GM12865 (cell line): ENCODE measurements around the gene ROBO1.

Experiments used
- DNase-seq: peaks from one replicate; pipeline ENCODE4 v3.0.0; 2010; ENCODE audit warnings: low read depth
- H3K4me3 ChIP-seq: 2 replicates; pipeline ENCODE4 v1.5.1; 2011; ENCODE audit warnings: mild to moderate bottlenecking, low read depth, low read length, control low read depth
- CTCF ChIP-seq: IDR thresholded peaks from 2 replicates; pipeline ENCODE4 v1.5.1; 2011; ENCODE audit warnings: low read length, control low read depth, low read depth, inconsistent platforms; ENCODE audit not compliant: insufficient read depth; ENCODE audit errors: missing control alignments

ROBO1 gene

GRCh38 chr3:78979028-78979427, 788.8 kb downstream of the ROBO1 start:
- H3K4me3 ChIP-seq: no peak overlapping the region
- DNase-seq: no peak
- TF ChIP-seq CTCF: no peak

GRCh38 chr3:78978037-78978436, 789.8 kb downstream of the ROBO1 start:
- DNase-seq: peak; percentile 16
- no peak for TF ChIP-seq CTCF
- no peak overlapping the region for H3K4me3 ChIP-seq

- no peak for DNase-seq
- no peak for TF ChIP-seq CTCF
- no peak overlapping the region for H3K4me3 ChIP-seq
Measured at GRCh38 chr3:78977073-78977472, 790.7 kb downstream of the ROBO1 start.

- no peak overlapping the region for H3K4me3 ChIP-seq
- TF ChIP-seq CTCF: no peak
- no peak for DNase-seq
Measured at GRCh38 chr3:78976200-78976599, 791.6 kb downstream of the ROBO1 start.

GRCh38 chr3:78974181-78974790, 793.5 kb downstream of the ROBO1 start:
- TF ChIP-seq CTCF: no peak
- DNase-seq: no peak
- peak overlapping the region; percentile 7; the same call in 1 of the 2 replicates for H3K4me3 ChIP-seq

GRCh38 chr3:78972617-78973301, 795.0 kb downstream of the ROBO1 start:
- peak; percentile 29 for DNase-seq
- H3K4me3 ChIP-seq: no peak overlapping the region
- TF ChIP-seq CTCF: no peak
